GM21528 (cell line): Measurements from ENCODE around the gene SNX25.
"Not testable (repeated sequence)": the region's sequence is repeated elsewhere in the genome, so short reads cannot be mapped to it uniquely, and the experiment has no call there.

Experiments
- ATAC-seq: cut with Tn5 transposase; IDR thresholded peaks from one replicate; pipeline ENCODE4 v1.9.1; 2021; ENCODE audit warnings: mild to moderate bottlenecking, moderate library complexity; ENCODE audit not compliant: unreplicated experiment, low FRiP score

SNX25 gene

GRCh38 chr4:185257694-185258093 lies 48.3 kb downstream of the SNX25 start:
- ATAC-seq, result no peak

DNA sequence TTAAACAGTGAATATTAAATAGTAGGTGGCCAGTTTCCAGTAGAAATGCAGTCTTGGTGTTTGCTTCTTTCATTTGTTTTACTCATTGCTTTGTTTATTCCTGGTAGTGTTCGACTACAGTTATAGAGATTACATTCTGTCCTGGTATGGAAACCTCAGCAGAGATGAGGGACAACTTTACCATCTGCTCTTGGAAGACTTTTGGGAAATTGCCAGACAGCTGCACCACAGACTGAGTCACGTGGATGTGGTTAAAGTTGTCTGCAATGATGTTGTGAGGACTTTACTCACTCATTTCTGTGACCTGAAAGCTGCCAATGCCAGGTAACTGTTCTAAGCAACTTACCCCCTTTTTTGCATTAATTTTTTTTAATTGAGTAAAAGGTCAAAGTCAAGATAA lies 49.3 kb downstream of the SNX25 start:
- not testable (repeated sequence) for ATAC-seq

GRCh38 chr4:185259719-185260118 lies 50.3 kb downstream of the SNX25 start:
- ATAC-seq, result no peak

DNA sequence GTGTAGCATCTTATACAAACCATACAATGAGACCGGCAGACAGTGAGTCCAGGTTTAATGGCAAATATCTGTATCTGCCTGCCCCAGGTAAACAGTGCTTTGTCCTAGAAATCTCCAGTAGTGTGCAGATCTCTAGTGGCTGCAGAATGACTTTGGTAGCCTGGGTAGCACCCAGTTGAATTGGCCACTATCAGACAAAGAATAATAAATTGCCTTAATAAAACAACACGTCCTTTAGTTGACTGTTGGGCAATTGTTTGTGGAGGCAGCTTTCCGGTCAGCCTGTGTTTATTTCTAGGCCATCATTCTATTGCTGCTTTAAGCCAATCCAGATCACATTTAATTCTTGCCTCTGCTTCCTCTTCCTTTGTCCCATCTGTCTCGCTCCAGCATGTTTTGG lies 52.5 kb downstream of the SNX25 start:
- no peak for ATAC-seq

GRCh38 chr4:185263419-185263818 lies 54.0 kb downstream of the SNX25 start:
- peak; percentile 53 for ATAC-seq

- ATAC-seq, result peak; percentile 82
Measured at GRCh38 chr4:185265942-185266341, 56.5 kb downstream of the SNX25 start.

- no peak for ATAC-seq
Measured at GRCh38 chr4:185269286-185269685, 59.9 kb downstream of the SNX25 start.

DNA sequence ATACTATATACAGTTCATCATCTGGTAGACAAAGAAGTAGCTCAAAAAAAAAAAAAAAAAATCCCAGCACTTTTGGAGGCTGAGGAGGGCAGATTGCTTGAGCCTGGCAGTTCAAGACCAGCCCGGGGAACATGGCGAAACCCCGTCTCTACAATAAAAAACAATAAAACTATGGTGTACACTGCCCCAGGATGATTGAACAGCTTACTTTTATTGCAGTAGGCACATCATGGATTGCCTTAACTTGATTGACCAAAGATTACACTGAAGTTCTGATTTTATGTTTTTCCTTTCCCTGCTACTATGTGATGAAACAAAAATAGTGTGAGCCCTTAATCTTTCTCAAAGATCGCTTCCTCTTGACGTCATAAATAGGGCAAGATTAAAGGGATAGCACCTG lies 60.6 kb downstream of the SNX25 start:
- ATAC-seq, result no peak

- ATAC-seq, result no peak
Measured at GRCh38 chr4:185270885-185271284, 61.5 kb downstream of the SNX25 start.

GRCh38 chr4:185272245-185272644 lies 62.8 kb downstream of the SNX25 start:
- no peak for ATAC-seq

GRCh38 chr4:185275501-185275900 lies 66.1 kb downstream of the SNX25 start:
- ATAC-seq, result no peak

DNA sequence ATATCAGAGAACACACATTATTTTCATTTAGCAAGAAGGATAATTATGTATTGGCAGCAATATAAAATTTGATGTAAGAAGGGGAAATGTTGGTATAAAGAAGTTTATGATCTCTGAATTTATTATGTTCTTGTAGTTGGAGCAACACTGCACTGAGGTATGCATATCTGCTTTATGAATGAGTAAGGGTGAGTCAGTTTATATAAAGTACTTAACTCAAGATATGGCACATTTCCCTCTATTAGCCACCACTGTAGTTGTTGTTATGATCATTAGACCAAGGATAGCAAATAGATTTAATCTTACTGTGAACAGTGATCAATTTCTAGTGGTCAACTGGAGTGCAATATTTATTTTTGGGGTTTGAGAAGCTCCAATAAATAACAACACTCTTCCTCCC lies 66.6 kb downstream of the SNX25 start:
- ATAC-seq, result no peak

DNA sequence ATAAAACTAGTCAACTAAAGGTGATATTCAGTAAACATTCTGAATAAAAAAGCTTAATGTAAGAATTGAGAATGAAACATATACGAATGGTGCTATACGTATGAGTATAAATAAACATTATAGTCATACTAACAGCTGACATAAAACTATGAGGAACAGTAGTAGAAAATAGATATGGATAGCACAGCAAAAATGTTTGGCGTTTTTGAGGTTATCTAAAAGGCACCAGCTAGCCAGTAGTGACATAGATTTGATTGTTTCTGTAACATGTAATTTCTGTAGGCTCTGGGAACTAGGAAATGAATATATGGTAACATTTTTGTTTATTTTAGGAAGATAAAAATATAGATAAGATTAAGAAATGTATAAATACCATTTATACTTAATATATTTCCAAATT lies 69.3 kb downstream of the SNX25 start:
- no peak for ATAC-seq

DNA sequence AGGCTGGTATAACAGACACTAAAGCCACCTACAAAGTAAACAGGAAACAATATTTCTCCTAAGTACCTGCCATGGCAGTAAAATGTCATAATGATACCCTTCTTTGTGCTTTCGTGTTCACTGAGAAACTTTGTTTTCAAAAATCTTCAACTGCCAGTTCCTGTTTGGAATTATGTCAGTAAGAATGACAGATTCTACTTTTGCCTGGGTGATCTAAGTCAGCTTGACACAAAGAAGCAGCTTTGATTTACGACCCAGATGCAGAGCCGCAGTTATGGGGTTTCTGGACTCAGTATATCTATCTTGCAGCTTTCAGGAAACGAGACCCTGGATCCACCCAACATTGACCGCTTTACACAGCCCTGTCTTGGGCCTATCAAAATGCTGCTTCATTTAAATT lies 71.2 kb downstream of the SNX25 start:
- no peak for ATAC-seq

DNA sequence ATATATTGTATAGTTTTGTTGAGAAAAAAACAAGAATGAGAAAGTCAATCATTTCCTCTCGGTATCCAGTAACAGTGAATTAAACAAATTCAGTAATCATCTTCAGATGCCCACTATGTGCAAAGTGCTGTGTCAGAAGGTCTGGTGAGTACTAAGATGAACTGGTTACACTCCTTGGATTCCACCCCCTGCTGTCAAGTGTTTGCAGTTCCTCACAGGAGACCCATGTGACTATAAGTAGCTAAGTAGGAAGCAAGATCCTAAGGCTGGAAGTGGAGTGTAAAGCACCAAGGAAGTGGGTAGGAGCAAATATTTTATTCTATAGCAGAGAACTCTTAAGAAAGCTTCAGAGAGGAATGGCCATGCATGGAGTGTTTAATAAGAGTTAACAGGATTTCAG lies 73.6 kb downstream of the SNX25 start:
- ATAC-seq, result no peak

DNA sequence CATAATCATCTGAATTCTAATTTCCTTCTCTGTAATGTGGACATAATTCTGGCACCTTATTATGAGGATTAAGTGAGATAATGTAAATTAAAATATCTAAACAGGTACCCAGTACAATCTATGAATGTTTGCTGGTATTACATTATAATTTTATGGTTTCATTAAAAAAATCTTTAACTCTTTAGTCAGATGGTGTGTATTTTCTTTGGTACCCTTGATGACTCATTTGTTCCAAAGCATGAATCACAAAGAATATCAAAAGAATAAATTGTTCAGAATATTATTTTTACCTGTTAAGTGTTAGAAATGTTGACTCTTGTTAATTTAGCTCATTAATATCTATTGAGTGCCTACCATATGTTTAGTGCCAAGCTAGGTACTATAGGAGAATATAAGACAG lies 74.3 kb downstream of the SNX25 start:
- no peak for ATAC-seq

DNA sequence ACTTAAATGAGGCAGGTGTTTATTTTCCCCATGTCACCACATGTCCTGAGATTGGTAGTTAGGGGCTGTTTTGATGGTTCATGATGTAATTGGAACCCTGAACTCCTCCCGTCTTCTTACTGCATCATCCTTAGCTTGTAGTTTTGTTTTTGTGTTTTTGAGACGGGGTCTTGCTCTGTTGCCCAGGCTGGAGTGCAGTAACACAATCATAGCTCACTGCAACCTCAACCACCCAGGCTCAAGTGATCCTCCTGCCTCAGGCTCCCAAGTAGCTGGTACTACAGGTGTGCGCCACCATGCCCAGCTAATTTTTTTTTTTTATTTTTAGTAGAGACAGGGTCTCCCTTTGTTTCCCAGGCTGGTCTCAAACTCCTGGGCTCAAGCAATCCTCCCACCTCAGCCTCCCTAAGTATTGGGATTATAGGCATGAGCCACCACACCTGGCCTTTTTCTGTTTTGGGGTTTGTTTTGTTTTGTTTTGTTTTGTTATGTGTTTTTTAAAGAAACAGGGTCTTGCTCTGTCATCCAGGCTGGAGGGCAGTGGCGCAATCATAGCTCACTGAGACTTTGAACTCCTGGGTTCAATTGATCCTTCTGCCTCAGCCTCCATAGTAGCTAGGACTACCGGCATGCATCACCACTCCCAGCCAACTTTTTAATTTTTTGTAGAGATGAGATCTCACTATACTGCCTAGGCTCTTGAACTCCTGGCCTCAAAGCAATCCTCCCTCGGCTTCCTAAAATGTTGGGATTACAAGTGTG lies 76.4 kb downstream of the SNX25 start:
- ATAC-seq, result no peak

DNA sequence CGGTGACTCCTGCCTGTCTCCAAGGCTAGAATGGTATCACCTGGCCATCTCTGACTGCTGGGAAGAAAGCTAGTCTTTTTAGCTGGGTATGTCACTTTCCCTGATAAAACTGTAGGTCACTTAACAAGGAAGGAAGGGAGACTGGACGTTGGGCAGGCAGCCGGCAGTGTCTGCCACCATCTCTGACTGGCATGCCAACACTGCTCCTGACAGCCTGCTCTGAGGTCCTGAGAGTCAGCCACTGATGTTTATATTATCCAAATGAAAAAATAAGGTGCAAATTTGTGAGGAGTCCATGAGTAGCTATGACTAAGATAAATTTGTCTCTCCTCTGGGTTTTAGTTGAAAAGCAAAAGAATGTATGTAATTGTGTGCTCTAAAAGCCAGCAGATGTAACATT lies 77.2 kb downstream of the SNX25 start:
- no peak for ATAC-seq

- ATAC-seq, result no peak
Measured at GRCh38 chr4:185287031-185287430, 77.6 kb downstream of the SNX25 start.

GRCh38 chr4:185290018-185290607 lies 80.7 kb downstream of the SNX25 start:
- no peak for ATAC-seq

- ATAC-seq, result no peak
Measured at GRCh38 chr4:185290656-185291055, 81.3 kb downstream of the SNX25 start.

- no peak for ATAC-seq
Measured at GRCh38 chr4:185293202-185293601, 83.8 kb downstream of the SNX25 start.
